Breast epithelium (tissue), 3 donors: ENCODE data around the gene PLXNA4.

Source experiments
- POLR2A ChIP-seq: fragments of 450-650 bp; IDR thresholded peaks from one replicate; pipeline ENCODE4 v1.6.1; 2016; ENCODE audit warnings: antibody characterized with exemption, mild to moderate bottlenecking, moderate library complexity
- POLR2AphosphoS5 ChIP-seq, 3 donors: sonication (generic); formaldehyde crosslinking; IDR thresholded peaks; one replicate each; pipeline ENCODE4 v1.6.1; 2017; ENCODE audit warnings: antibody characterized with exemption in 3 of 3
- TF ChIP-seq, protein P1 (sequence below), 3 donors: fragments of 450-650 bp; IDR thresholded peaks; one replicate each; pipeline ENCODE4 v1.5.1; 2016 to 2017; ENCODE audit warnings: antibody characterized with exemption in 3 of 3, mild to moderate bottlenecking in 3 of 3, moderate library complexity in 3 of 3

DNA sequence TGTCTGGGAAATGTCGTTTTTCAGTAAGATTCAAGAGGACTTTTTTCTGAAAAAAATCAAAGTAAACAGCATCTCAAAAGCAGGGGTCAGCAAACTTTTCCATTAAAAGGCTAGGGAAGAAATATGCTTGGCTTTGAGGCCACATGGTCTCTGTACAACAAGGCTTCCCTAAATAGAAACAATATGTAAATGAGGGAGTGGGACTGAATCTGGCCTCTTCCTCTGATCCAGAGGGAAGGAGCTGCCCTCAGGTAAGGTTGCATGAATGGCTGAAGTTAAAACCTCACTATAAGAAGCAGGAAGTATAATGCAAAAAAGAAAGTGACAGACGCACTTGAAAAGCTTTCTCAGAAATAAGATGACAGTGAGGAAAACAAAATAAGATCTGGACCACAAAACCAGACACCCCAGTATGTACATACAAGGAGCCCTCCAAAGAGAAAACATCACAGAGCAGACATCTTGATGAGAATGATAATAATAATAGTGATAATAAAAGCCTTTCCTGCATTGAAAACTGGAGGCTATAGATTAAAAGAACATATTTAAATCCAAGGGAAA is 115.2 kb downstream of the PLXNA4 start:
- TF ChIP-seq POLR2A: no peak
- TF ChIP-seq, protein P1, sequence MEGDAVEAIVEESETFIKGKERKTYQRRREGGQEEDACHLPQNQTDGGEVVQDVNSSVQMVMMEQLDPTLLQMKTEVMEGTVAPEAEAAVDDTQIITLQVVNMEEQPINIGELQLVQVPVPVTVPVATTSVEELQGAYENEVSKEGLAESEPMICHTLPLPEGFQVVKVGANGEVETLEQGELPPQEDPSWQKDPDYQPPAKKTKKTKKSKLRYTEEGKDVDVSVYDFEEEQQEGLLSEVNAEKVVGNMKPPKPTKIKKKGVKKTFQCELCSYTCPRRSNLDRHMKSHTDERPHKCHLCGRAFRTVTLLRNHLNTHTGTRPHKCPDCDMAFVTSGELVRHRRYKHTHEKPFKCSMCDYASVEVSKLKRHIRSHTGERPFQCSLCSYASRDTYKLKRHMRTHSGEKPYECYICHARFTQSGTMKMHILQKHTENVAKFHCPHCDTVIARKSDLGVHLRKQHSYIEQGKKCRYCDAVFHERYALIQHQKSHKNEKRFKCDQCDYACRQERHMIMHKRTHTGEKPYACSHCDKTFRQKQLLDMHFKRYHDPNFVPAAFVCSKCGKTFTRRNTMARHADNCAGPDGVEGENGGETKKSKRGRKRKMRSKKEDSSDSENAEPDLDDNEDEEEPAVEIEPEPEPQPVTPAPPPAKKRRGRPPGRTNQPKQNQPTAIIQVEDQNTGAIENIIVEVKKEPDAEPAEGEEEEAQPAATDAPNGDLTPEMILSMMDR (IDR thresholded peaks at IDR 0.05): no peak
- TF ChIP-seq POLR2AphosphoS5 (IDR thresholded peaks at IDR 0.05): no peak
